ENCODE measurements around the gene OR10AG1. TPM values are rescaled to one million over a fixed set of nuclear protein-coding genes. Genes with fewer than 3 reads are reported as not detected.

Gene OR10AG1
- total and polyA plus RNA-seq, 9 of the 15 experiments (the other 6 are each of a cell fraction or from before 2014, with no cell fraction given) = not detected

GRCh38 chr11:55970935-55971334 lies 1.2 kb upstream of the OR10AG1 start:
- no peak overlapping the region for H2AFZ ChIP-seq (ENCODE audit: low read depth, low read length)
- no TSS peak for BruUV-seq (replicated peaks)
- POLR2A ChIA-PET = no interaction called here
- 3% methylated on average over 3 of the region's 3 CpGs for WGBS (ENCODE audit: insufficient coverage, low coverage, missing lambda C conversion rate)
- no peaks in the 10 kb centered on the region for H3K36me3 ChIP-seq (ENCODE audit: control insufficient read depth, insufficient read depth, low read length)
- ATAC-seq (no peak), FAIRE-seq (no peak), DNase-seq (ENCODE audit: extremely low read depth in 1 of 4, low spot score in 3 of 4) (no peak)
- intact Hi-C loops (cut with micrococcal nuclease) = no loop called here
- in situ Hi-C loops (cut with MboI) = no loop called here
- H3K9me1 ChIP-seq (ENCODE audit: control insufficient read depth, insufficient read depth, low read length) = no peaks in the 10 kb centered on the region
- no peaks in the 10 kb centered on the region; the same call in 1 of the 2 replicates for H3K9me3 ChIP-seq (replicated peaks; ENCODE audit: control insufficient read depth, insufficient read depth, low read depth, low read length)
- no peak overlapping the region for H3K9ac ChIP-seq (ENCODE audit: insufficient read depth in 1 of 2, low read depth in 2 of 2, low read length in 2 of 2)
- no peaks in the 10 kb centered on the region for H3K79me2 ChIP-seq (ENCODE audit: control insufficient read depth, insufficient read depth, low read length)
- H3K27me3 ChIP-seq (ENCODE audit: control insufficient read depth in 2 of 2, insufficient read depth in 2 of 2, low read length in 2 of 2) = no peaks in the 10 kb centered on the region
- no peak overlapping the region for H3K4me2 ChIP-seq (ENCODE audit: insufficient read depth, low read length)
- H3K4me3 ChIP-seq = no peak overlapping the region
- no peaks in the 10 kb centered on the region for H4K20me1 ChIP-seq (replicated peaks; ENCODE audit: control insufficient read depth, insufficient read depth, low read length)
- CTCF ChIA-PET (ENCODE audit: low intra/inter-chr PET ratio) = no interaction called here
- H3K27ac ChIP-seq (ENCODE audit: extremely low read depth, low read depth, low read length) = no peak overlapping the region
- H3K4me1 ChIP-seq (replicated peaks in 1 of 2; ENCODE audit: control insufficient read depth in 2 of 2, insufficient read depth in 2 of 2, low read length in 2 of 2) = no peaks in the 10 kb centered on the region
- no peak for TF ChIP-seq HOMEZ (CRISPR knock-in tag; IDR thresholded peaks at IDR 0.05)
- no peak for TF ChIP-seq HDAC8 (tag; IDR thresholded peaks at IDR 0.05)
- no peak for TF ChIP-seq BMI1 (IDR thresholded peaks at IDR 0.05; ENCODE audit: low read length)
- TF ChIP-seq FOXJ2 (tag; IDR thresholded peaks at IDR 0.05) = no peak
- TF ChIP-seq ZBTB1 (CRISPR knock-in tag; IDR thresholded peaks at IDR 0.05; ENCODE audit: borderline replicate concordance, low read depth) = no peak
- TF ChIP-seq ZNF398 (CRISPR knock-in tag; IDR thresholded peaks at IDR 0.05) = no peak
- TF ChIP-seq SMAD2 (IDR thresholded peaks at IDR 0.05; ENCODE audit: low read depth, low read length) = no peak
- no peak for TF ChIP-seq ZNF146 (CRISPR knock-in tag; IDR thresholded peaks at IDR 0.05; ENCODE audit: unreplicated experiment)
- no peak for TF ChIP-seq PHTF2 (CRISPR knock-in tag; IDR thresholded peaks at IDR 0.05)
- no peak for TF ChIP-seq GMEB1 (CRISPR knock-in tag; IDR thresholded peaks at IDR 0.05)
- TF ChIP-seq ELF4 (CRISPR knock-in tag; IDR thresholded peaks at IDR 0.05) = no peak
- no peak for TF ChIP-seq BRF2 (IDR thresholded peaks at IDR 0.05; ENCODE audit: borderline replicate concordance, insufficient read depth, insufficient read length)
- TF ChIP-seq CREB5 (CRISPR knock-in tag; IDR thresholded peaks at IDR 0.05) = no peak
- no peak for TF ChIP-seq POLR2A (conservative IDR thresholded peaks at IDR 0.05)
